Epithelial cell of esophagus (primary cell): ENCODE results near the gene DCAF6.

Experiments used
- DNase-seq: peaks from one replicate; pipeline ENCODE4 v3.0.0; 2010; ENCODE audit warnings: low read depth
- H3K4me3 ChIP-seq: 2 replicates; pipeline ENCODE4 v1.5.1; 2011; ENCODE audit warnings: mild to moderate bottlenecking, low read length, control low read depth
- CTCF ChIP-seq: IDR thresholded peaks from 2 replicates; pipeline ENCODE4 v1.5.1; 2011; ENCODE audit warnings: low read depth, mild to moderate bottlenecking, low read length, control low read depth, inconsistent platforms; ENCODE audit not compliant: insufficient read depth; ENCODE audit errors: missing control alignments

Gene DCAF6

GRCh38 chr1:168125051-168125450 lies 188.6 kb downstream of the DCAF6 start:
- H3K4me3 ChIP-seq = no peak overlapping the region
- DNase-seq = no peak
- no peak for TF ChIP-seq CTCF
